ACHN (cell line): ENCODE measurements around the gene ZBTB37.
"Not testable (repeated sequence)": the region's sequence is repeated elsewhere in the genome, so short reads cannot be mapped to it uniquely, and the experiment has no call there.

Experiments used
- DNase-seq: peaks from one replicate; pipeline ENCODE4 v3.0.0-alpha.2; 2015
- in situ Hi-C: cut with HindIII; loops from 2 replicates; pipeline ENCODE4 v1.10.0; 2017; ENCODE audit warnings: low sequenced_read_pairs, low pct_ligation_motif_present, low pct_unique_long_range_greater_than_20kb

Gene ZBTB37

GRCh38 chr1:173863224-173864161 is 4.7 kb upstream of the ZBTB37 start:
- in situ Hi-C loops = no loop called here

GRCh38 chr1:173864179-173864867 is 3.9 kb upstream of the ZBTB37 start:
- no peak for DNase-seq

More at GRCh38 chr1:173863224-173864161, 4.7 kb upstream of the ZBTB37 start:
- no peak for DNase-seq

GRCh38 chr1:173865468-173866164 is 2.6 kb upstream of the ZBTB37 start:
- no peak for DNase-seq
- in situ Hi-C loops = no loop called here

More at GRCh38 chr1:173864179-173864867, 3.9 kb upstream of the ZBTB37 start:
- in situ Hi-C loops = no loop called here

- no peak for DNase-seq
- in situ Hi-C loops = no loop called here
Measured at GRCh38 chr1:173866413-173867115, 1.6 kb upstream of the ZBTB37 start.

GRCh38 chr1:173867141-173867752 is 933 bp upstream of the ZBTB37 start:
- in situ Hi-C loops = no loop called here
- no peak for DNase-seq

- DNase-seq = peak; percentile 100
- in situ Hi-C loops = no loop called here
Measured at GRCh38 chr1:173867753-173868265, 371 bp upstream of the ZBTB37 start, which contains the start of gene GAS5. Gene GAS5 (minus strand): TSS chr1:173867989.

- DNase-seq = no peak
- in situ Hi-C loops = no loop called here
Measured at GRCh38 chr1:173869021-173869359, 810 bp downstream of the ZBTB37 start.

GRCh38 chr1:173870252-173871075 is 2.3 kb downstream of the ZBTB37 start:
- no peak for DNase-seq

GRCh38 chr1:173871091-173871490 is 2.9 kb downstream of the ZBTB37 start:
- in situ Hi-C loops = no loop called here
- no peak for DNase-seq

More at GRCh38 chr1:173870252-173871075, 2.3 kb downstream of the ZBTB37 start:
- in situ Hi-C loops = no loop called here

GRCh38 chr1:173871500-173871899 is 3.3 kb downstream of the ZBTB37 start:
- in situ Hi-C loops = no loop called here

GRCh38 chr1:173876732-173877131 is 8.6 kb downstream of the ZBTB37 start:
- no peak for DNase-seq
- in situ Hi-C loops = no loop called here

More at GRCh38 chr1:173871500-173871899, 3.3 kb downstream of the ZBTB37 start:
- DNase-seq = no peak

- no peak for DNase-seq
- in situ Hi-C loops = no loop called here
Measured at GRCh38 chr1:173878251-173878650, 10.1 kb downstream of the ZBTB37 start.

GRCh38 chr1:173881117-173881516 is 12.9 kb downstream of the ZBTB37 start:
- not testable (repeated sequence) for DNase-seq

GRCh38 chr1:173884701-173885100 is 16.5 kb downstream of the ZBTB37 start:
- no peak for DNase-seq
- in situ Hi-C loops = no loop called here

More at GRCh38 chr1:173881117-173881516, 12.9 kb downstream of the ZBTB37 start:
- in situ Hi-C loops = not testable (repeated sequence)

- in situ Hi-C loops = no loop called here
Measured at GRCh38 chr1:173886746-173887611, 18.8 kb downstream of the ZBTB37 start.

GRCh38 chr1:173887627-173888026 is 19.4 kb downstream of the ZBTB37 start:
- no peak for DNase-seq
- in situ Hi-C loops = no loop called here

More at GRCh38 chr1:173886746-173887611, 18.8 kb downstream of the ZBTB37 start:
- no peak for DNase-seq
